H1 (cell line): ENCODE data around the gene GABPB2. TPM values are rescaled to one million over a fixed set of nuclear protein-coding genes. Genes with fewer than 3 reads are reported as not detected.

Experiments used
- ATF2 ChIP-seq: IDR thresholded peaks from 2 replicates; pipeline ENCODE4 v1.6.1; 2012; ENCODE audit warnings: low read length, inconsistent platforms
- BCL11A ChIP-seq, 2 experiments: IDR thresholded peaks; one replicate each; pipeline ENCODE4 v1.6.1; 2011; ENCODE audit warnings: low read depth in 2 of 2, low read length in 2 of 2, mild to moderate bottlenecking in 2 of 2
- JUND ChIP-seq: IDR thresholded peaks from 2 replicates; pipeline ENCODE4 v1.6.1; 2011; ENCODE audit warnings: mild to moderate bottlenecking, improper control_type of control experiment, low read length
- KDM1A ChIP-seq: fragments of 200-600, 300-600 bp; sonication (generic); IDR thresholded peaks from 2 replicates; pipeline ENCODE4 v1.7.1; 2016; ENCODE audit warnings: mild to moderate bottlenecking, low read length, borderline replicate concordance
- POLR2A ChIP-seq, 2 experiments: IDR thresholded peaks; 1 replicate in 1 of 2; 2 replicates in 1 of 2; pipeline ENCODE4 v1.6.1; 2011; ENCODE audit warnings: low read depth in 2 of 2, low read length in 2 of 2, mild to moderate bottlenecking in 2 of 2; ENCODE audit errors: control extremely low read depth in 1 of 2
- RNF2 ChIP-seq: fragments of 200-900, 300-1000 bp; sonication (generic); IDR thresholded peaks from 2 replicates; pipeline ENCODE4 v1.7.1; 2016; ENCODE audit warnings: borderline replicate concordance, low read depth, mild to moderate bottlenecking, antibody characterized with exemption, low read length; ENCODE audit not compliant: poor library complexity, severe bottlenecking; ENCODE audit errors: missing control alignments
- RXRA ChIP-seq: IDR thresholded peaks from 2 replicates; pipeline ENCODE4 v1.6.1; 2011; ENCODE audit warnings: low read depth, mild to moderate bottlenecking, low read length, moderate library complexity; ENCODE audit not compliant: insufficient read depth
- SRF ChIP-seq: IDR thresholded peaks from 2 replicates; pipeline ENCODE4 v1.6.1; 2011; ENCODE audit warnings: mild to moderate bottlenecking, low read depth, low read length, moderate library complexity
- TAF1 ChIP-seq: IDR thresholded peaks from 2 replicates; pipeline ENCODE4 v1.6.1; 2011; ENCODE audit warnings: mild to moderate bottlenecking, low read depth, low read length
- YY1 ChIP-seq: IDR thresholded peaks from 2 replicates; pipeline ENCODE4 v1.6.1; 2011; ENCODE audit warnings: low read depth, mild to moderate bottlenecking, low read length
- polyA plus RNA-seq, 7 experiments: library from polyadenylated mRNA; depleted of rRNA in 3 of 7; stranded (reverse) in 5 of 7; unstranded in 2 of 7; fragments of >200 nt in 5 of 7; fragments of 200-250 nt in 2 of 7; gene quantifications; 1 replicate in 5 of 7; 2 replicates in 1 of 7; 4 replicates in 1 of 7; pipeline versions ENCODE4 v1.2.1 to v1.2.3, GENCODE V29; 2011 to 2013; ENCODE audit warnings: missing spikeins in 2 of 7, mixed read lengths in 2 of 7
- total RNA-seq: library from RNA; stranded (reverse); fragmentation: NEBNext Ultra II Directional; extraction: Animal tissue kit (Norgen Biotek cat#: 25700); gene quantifications from 2 replicates; pipeline ENCODE4 v1.2.1, GENCODE V29; 2021
- TF ChIP-seq, protein P1 (sequence below): fragments of 300-600 bp; sonication (generic); IDR thresholded peaks from 2 replicates; pipeline ENCODE4 v1.7.1; 2012; ENCODE audit warnings: low read length, moderate library complexity, mild to moderate bottlenecking, inconsistent platforms; ENCODE audit not compliant: insufficient replicate concordance

GABPB2 gene
- total and polyA plus RNA-seq, 2 of the 8 experiments (the other 6 are each of a cell fraction or from before 2014, with no cell fraction given), result 1.8 to 2.4 TPM

- TF ChIP-seq, protein P1, sequence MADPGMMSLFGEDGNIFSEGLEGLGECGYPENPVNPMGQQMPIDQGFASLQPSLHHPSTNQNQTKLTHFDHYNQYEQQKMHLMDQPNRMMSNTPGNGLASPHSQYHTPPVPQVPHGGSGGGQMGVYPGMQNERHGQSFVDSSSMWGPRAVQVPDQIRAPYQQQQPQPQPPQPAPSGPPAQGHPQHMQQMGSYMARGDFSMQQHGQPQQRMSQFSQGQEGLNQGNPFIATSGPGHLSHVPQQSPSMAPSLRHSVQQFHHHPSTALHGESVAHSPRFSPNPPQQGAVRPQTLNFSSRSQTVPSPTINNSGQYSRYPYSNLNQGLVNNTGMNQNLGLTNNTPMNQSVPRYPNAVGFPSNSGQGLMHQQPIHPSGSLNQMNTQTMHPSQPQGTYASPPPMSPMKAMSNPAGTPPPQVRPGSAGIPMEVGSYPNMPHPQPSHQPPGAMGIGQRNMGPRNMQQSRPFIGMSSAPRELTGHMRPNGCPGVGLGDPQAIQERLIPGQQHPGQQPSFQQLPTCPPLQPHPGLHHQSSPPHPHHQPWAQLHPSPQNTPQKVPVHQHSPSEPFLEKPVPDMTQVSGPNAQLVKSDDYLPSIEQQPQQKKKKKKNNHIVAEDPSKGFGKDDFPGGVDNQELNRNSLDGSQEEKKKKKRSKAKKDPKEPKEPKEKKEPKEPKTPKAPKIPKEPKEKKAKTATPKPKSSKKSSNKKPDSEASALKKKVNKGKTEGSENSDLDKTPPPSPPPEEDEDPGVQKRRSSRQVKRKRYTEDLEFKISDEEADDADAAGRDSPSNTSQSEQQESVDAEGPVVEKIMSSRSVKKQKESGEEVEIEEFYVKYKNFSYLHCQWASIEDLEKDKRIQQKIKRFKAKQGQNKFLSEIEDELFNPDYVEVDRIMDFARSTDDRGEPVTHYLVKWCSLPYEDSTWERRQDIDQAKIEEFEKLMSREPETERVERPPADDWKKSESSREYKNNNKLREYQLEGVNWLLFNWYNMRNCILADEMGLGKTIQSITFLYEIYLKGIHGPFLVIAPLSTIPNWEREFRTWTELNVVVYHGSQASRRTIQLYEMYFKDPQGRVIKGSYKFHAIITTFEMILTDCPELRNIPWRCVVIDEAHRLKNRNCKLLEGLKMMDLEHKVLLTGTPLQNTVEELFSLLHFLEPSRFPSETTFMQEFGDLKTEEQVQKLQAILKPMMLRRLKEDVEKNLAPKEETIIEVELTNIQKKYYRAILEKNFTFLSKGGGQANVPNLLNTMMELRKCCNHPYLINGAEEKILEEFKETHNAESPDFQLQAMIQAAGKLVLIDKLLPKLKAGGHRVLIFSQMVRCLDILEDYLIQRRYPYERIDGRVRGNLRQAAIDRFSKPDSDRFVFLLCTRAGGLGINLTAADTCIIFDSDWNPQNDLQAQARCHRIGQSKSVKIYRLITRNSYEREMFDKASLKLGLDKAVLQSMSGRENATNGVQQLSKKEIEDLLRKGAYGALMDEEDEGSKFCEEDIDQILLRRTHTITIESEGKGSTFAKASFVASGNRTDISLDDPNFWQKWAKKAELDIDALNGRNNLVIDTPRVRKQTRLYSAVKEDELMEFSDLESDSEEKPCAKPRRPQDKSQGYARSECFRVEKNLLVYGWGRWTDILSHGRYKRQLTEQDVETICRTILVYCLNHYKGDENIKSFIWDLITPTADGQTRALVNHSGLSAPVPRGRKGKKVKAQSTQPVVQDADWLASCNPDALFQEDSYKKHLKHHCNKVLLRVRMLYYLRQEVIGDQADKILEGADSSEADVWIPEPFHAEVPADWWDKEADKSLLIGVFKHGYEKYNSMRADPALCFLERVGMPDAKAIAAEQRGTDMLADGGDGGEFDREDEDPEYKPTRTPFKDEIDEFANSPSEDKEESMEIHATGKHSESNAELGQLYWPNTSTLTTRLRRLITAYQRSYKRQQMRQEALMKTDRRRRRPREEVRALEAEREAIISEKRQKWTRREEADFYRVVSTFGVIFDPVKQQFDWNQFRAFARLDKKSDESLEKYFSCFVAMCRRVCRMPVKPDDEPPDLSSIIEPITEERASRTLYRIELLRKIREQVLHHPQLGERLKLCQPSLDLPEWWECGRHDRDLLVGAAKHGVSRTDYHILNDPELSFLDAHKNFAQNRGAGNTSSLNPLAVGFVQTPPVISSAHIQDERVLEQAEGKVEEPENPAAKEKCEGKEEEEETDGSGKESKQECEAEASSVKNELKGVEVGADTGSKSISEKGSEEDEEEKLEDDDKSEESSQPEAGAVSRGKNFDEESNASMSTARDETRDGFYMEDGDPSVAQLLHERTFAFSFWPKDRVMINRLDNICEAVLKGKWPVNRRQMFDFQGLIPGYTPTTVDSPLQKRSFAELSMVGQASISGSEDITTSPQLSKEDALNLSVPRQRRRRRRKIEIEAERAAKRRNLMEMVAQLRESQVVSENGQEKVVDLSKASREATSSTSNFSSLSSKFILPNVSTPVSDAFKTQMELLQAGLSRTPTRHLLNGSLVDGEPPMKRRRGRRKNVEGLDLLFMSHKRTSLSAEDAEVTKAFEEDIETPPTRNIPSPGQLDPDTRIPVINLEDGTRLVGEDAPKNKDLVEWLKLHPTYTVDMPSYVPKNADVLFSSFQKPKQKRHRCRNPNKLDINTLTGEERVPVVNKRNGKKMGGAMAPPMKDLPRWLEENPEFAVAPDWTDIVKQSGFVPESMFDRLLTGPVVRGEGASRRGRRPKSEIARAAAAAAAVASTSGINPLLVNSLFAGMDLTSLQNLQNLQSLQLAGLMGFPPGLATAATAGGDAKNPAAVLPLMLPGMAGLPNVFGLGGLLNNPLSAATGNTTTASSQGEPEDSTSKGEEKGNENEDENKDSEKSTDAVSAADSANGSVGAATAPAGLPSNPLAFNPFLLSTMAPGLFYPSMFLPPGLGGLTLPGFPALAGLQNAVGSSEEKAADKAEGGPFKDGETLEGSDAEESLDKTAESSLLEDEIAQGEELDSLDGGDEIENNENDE, result no peak
- TF ChIP-seq RNF2 (no peak), RXRA (no peak), TAF1 (no peak), YY1 (no peak), KDM1A (no peak), SRF (no peak), BCL11A (IDR thresholded peaks at IDR 0.05; ENCODE audit: low read depth in 2 of 2, low read length in 2 of 2) (no peak), POLR2A (IDR thresholded peaks at IDR 0.05; ENCODE audit: control extremely low read depth in 1 of 2, low read depth in 2 of 2, low read length in 2 of 2) (no peak), JUND (no peak), ATF2 (no peak)
Observed at GRCh38 chr1:151035167-151035566, 35.4 kb upstream of the GABPB2 start (continued).
